ENCODE data around the gene RFX2. TPM values are rescaled to one million over a fixed set of nuclear protein-coding genes. Genes with fewer than 3 reads are reported as not detected.

Gene RFX2
- total RNA-seq, 1 donor from 2014 or later, result 3.2 TPM

GRCh38 chr19:6000228-6000847 lies 110.0 kb downstream of the RFX2 start:
- H2AFZ ChIP-seq (ENCODE audit: low read depth, low read length), result no peak overlapping the region
- Mint-ChIP-seq H3K9me3 (ENCODE audit: unreplicated experiment) (peaks cover 7% of the 10 kb centered on the region), H3K4me1 (ENCODE audit: low read depth, unreplicated experiment) (no peaks in the 10 kb centered on the region), H3K36me3 (ENCODE audit: low read depth, unreplicated experiment) (peaks cover 4% of the 10 kb centered on the region), H3K27me3 (ENCODE audit: low read depth, unreplicated experiment) (peaks cover 11% of the 10 kb centered on the region), H3K4me3 (ENCODE audit: unreplicated experiment) (no peak overlapping the region), H3K27ac (ENCODE audit: unreplicated experiment) (no peak overlapping the region)
- DNase-seq (ENCODE audit: low read depth), result no peak
- no peak overlapping the region for H3K27ac ChIP-seq (ENCODE audit: low read depth, low read length)
- H4K20me1 ChIP-seq (ENCODE audit: insufficient read depth, low read length), result no peaks in the 10 kb centered on the region
- FAIRE-seq, result no peak
- H3K4me2 ChIP-seq (ENCODE audit: low read length), result no peak overlapping the region
- H3K27me3 ChIP-seq (ENCODE audit: insufficient read depth, low read length), result no peaks in the 10 kb centered on the region
- no peaks in the 10 kb centered on the region for H3K36me3 ChIP-seq (ENCODE audit: insufficient read depth, low read length)
- no peaks in the 10 kb centered on the region for H3K79me2 ChIP-seq (ENCODE audit: insufficient read depth, low read length)
- H3K9ac ChIP-seq (ENCODE audit: low read length), result no peak overlapping the region
- no peaks in the 10 kb centered on the region for H3K4me1 ChIP-seq (ENCODE audit: insufficient read depth, low read length)
- TF ChIP-seq CTCF (IDR thresholded peaks at IDR 0.05; ENCODE audit: insufficient read depth, low read depth, low read length), result no peak
- TF ChIP-seq EZH2 (IDR thresholded peaks at IDR 0.05; ENCODE audit: insufficient read depth, low read length), result no peak
- no peak overlapping the region for H3K4me3 ChIP-seq (ENCODE audit: insufficient read depth, low read depth, low read length)
- H3K9me3 ChIP-seq (ENCODE audit: insufficient read depth, low read depth, low read length), result no peaks in the 10 kb centered on the region

- FAIRE-seq (no peak), DNase-seq (ENCODE audit: low read depth) (no peak)
- Histone ChIP-seq H3K9me3 (ENCODE audit: insufficient read depth, low read depth, low read length) (no peaks in the 10 kb centered on the region), H3K79me2 (ENCODE audit: insufficient read depth, low read length) (no peaks in the 10 kb centered on the region), H3K27me3 (ENCODE audit: insufficient read depth, low read length) (no peaks in the 10 kb centered on the region), H3K9ac (ENCODE audit: low read length) (no peak overlapping the region), H4K20me1 (ENCODE audit: insufficient read depth, low read length) (no peaks in the 10 kb centered on the region), H3K36me3 (ENCODE audit: insufficient read depth, low read length) (no peaks in the 10 kb centered on the region), H3K27ac (ENCODE audit: low read depth, low read length) (no peak overlapping the region), H3K4me1 (ENCODE audit: insufficient read depth, low read length) (no peaks in the 10 kb centered on the region), H2AFZ (ENCODE audit: low read depth, low read length) (no peak overlapping the region), H3K4me2 (ENCODE audit: low read length) (no peak overlapping the region), H3K4me3 (ENCODE audit: insufficient read depth, low read depth, low read length) (no peak overlapping the region)
- H3K4me3 Mint-ChIP-seq (ENCODE audit: unreplicated experiment), result no peak overlapping the region
- H3K27ac Mint-ChIP-seq (ENCODE audit: unreplicated experiment), result no peak overlapping the region
- peaks cover 4% of the 10 kb centered on the region for H3K36me3 Mint-ChIP-seq (ENCODE audit: low read depth, unreplicated experiment)
- no peaks in the 10 kb centered on the region for H3K4me1 Mint-ChIP-seq (ENCODE audit: low read depth, unreplicated experiment)
- peaks cover 7% of the 10 kb centered on the region for H3K9me3 Mint-ChIP-seq (ENCODE audit: unreplicated experiment)
- peaks cover 11% of the 10 kb centered on the region for H3K27me3 Mint-ChIP-seq (ENCODE audit: low read depth, unreplicated experiment)
- no peak for TF ChIP-seq EZH2 (IDR thresholded peaks at IDR 0.05; ENCODE audit: insufficient read depth, low read length)
- TF ChIP-seq CTCF (IDR thresholded peaks at IDR 0.05; ENCODE audit: insufficient read depth, low read depth, low read length), result no peak
These were observed 110.6 kb downstream of the RFX2 start for GRCh38 chr19:5999693-6000092.

- no peaks in the 10 kb centered on the region for H4K20me1 ChIP-seq (ENCODE audit: insufficient read depth, low read length)
- no peak for DNase-seq (ENCODE audit: low read depth)
- Mint-ChIP-seq H3K4me3 (ENCODE audit: unreplicated experiment) (no peak overlapping the region), H3K9me3 (ENCODE audit: unreplicated experiment) (peaks cover 7% of the 10 kb centered on the region), H3K27me3 (ENCODE audit: low read depth, unreplicated experiment) (peaks cover 16% of the 10 kb centered on the region), H3K4me1 (ENCODE audit: low read depth, unreplicated experiment) (no peaks in the 10 kb centered on the region), H3K27ac (ENCODE audit: unreplicated experiment) (no peak overlapping the region), H3K36me3 (ENCODE audit: low read depth, unreplicated experiment) (peaks cover 4% of the 10 kb centered on the region)
- no peak overlapping the region for H3K4me2 ChIP-seq (ENCODE audit: low read length)
- no peaks in the 10 kb centered on the region for H3K27me3 ChIP-seq (ENCODE audit: insufficient read depth, low read length)
- no peak for FAIRE-seq
- no peak overlapping the region for H3K9ac ChIP-seq (ENCODE audit: low read length)
- no peak overlapping the region for H2AFZ ChIP-seq (ENCODE audit: low read depth, low read length)
- H3K4me3 ChIP-seq (ENCODE audit: insufficient read depth, low read depth, low read length), result no peak overlapping the region
- TF ChIP-seq CTCF (IDR thresholded peaks at IDR 0.05; ENCODE audit: insufficient read depth, low read depth, low read length) (peak; percentile 3), EZH2 (IDR thresholded peaks at IDR 0.05; ENCODE audit: insufficient read depth, low read length) (no peak)
- H3K36me3 ChIP-seq (ENCODE audit: insufficient read depth, low read length), result no peaks in the 10 kb centered on the region
- H3K79me2 ChIP-seq (ENCODE audit: insufficient read depth, low read length), result no peaks in the 10 kb centered on the region
- no peak overlapping the region for H3K27ac ChIP-seq (ENCODE audit: low read depth, low read length)
- H3K9me3 ChIP-seq (ENCODE audit: insufficient read depth, low read depth, low read length), result no peaks in the 10 kb centered on the region
- no peaks in the 10 kb centered on the region for H3K4me1 ChIP-seq (ENCODE audit: insufficient read depth, low read length)
These were observed 112.9 kb downstream of the RFX2 start for GRCh38 chr19:5997371-5997770.
